B cell (primary cell): ENCODE data around the gene USP33. TPM values are rescaled to one million over a fixed set of nuclear protein-coding genes. Genes with fewer than 3 reads are reported as not detected.

Experiments used
- ATAC-seq: fragments of 200-7000 bp; cut with Tn5 transposase; one replicate; pipeline ENCODE4 v1.10.0; 2021; ENCODE audit warnings: low read depth, mild to moderate bottlenecking, moderate number of reproducible peaks, moderate library complexity
- CTCF ChIA-PET: fragments of 350-600 bp; sonication (Branson Sonifier 250); formaldehyde crosslinking; loops from one replicate; lab custom pipeline; 2021; ENCODE audit warnings: antibody characterized with exemption, inconsistent platforms; lab: Charles Lee
- POLR2A ChIA-PET: fragments of 350-600 bp; sonication (Branson Sonifier 250); formaldehyde crosslinking; loops from one replicate; lab custom pipeline; 2021; ENCODE audit warnings: antibody characterized with exemption; lab: Charles Lee
- DNase-seq: peaks from one replicate; pipeline ENCODE4 v3.0.0; 2013
- H2AFZ ChIP-seq: 2 replicates; pipeline ENCODE4 v1.6.1; 2012; ENCODE audit warnings: mild to moderate bottlenecking, low read depth, low read length; ENCODE audit not compliant: insufficient read depth, poor library complexity, severe bottlenecking
- H3K27ac ChIP-seq, 2 donors: 1 replicate in 1 of 2; 2 replicates in 1 of 2; pipeline ENCODE4 v1.5.1; 2012 to 2013; ENCODE audit warnings: low read length in 2 of 2, mild to moderate bottlenecking in 2 of 2, moderate library complexity in 1 of 2
- H3K27me3 ChIP-seq, 4 experiments: fragments of 200-600 bp in 1 of 4; sonication (generic) in 1 of 4; replicated peaks in 1 of 4; 1 replicate in 2 of 4; 2 replicates in 2 of 4; pipeline versions ENCODE4 v1.6.1 to v1.7.0; 2013 to 2016; ENCODE audit warnings: low read length in 3 of 4, mild to moderate bottlenecking in 2 of 4, mixed read lengths in 1 of 4, moderate library complexity in 1 of 4; ENCODE audit not compliant: insufficient read depth in 4 of 4, control insufficient read depth in 3 of 4; ENCODE audit errors: control extremely low read depth in 1 of 4
- H3K36me3 ChIP-seq, 2 experiments: replicated peaks in 1 of 2; 1 replicate in 1 of 2; 2 replicates in 1 of 2; pipeline versions ENCODE4 v1.6.1 to v1.7.1; 2013; ENCODE audit warnings: low read length in 1 of 2; ENCODE audit not compliant: insufficient read depth in 2 of 2, control insufficient read depth in 1 of 2; ENCODE audit errors: control extremely low read depth in 1 of 2, extremely low read depth in 1 of 2
- H3K4me1 ChIP-seq, 2 donors: fragments of 200-600 bp in 1 of 2; sonication (generic) in 1 of 2; 1 replicate in 1 of 2; 2 replicates in 1 of 2; pipeline versions ENCODE4 v1.5.1 to v1.6.1; 2013 to 2017; ENCODE audit warnings: low read length in 2 of 2; ENCODE audit not compliant: control insufficient read depth in 2 of 2, insufficient read depth in 2 of 2
- H3K4me2 ChIP-seq: replicated peaks from 2 replicates; pipeline ENCODE3; 2012; ENCODE audit warnings: mild to moderate bottlenecking, low read depth, low read length; ENCODE audit not compliant: poor library complexity, severe bottlenecking
- H3K4me3 ChIP-seq, 5 experiments: fragments of 200-600 bp in 1 of 5; sonication (generic) in 1 of 5; 1 replicate in 3 of 5; 2 replicates in 2 of 5; pipeline versions ENCODE4 v1.5.1 to v1.7.0; 2011 to 2016; ENCODE audit warnings: low read length in 4 of 5, mild to moderate bottlenecking in 4 of 5, low read depth in 2 of 5, control low read depth in 1 of 5, moderate library complexity in 1 of 5; ENCODE audit not compliant: insufficient read depth in 1 of 5; ENCODE audit errors: control extremely low read depth in 1 of 5, extremely low read depth in 1 of 5
- H3K79me2 ChIP-seq: fragments of 200-600 bp; sonication (generic); one replicate; pipeline ENCODE4 v1.6.0; 2016; ENCODE audit warnings: low read length; ENCODE audit not compliant: control insufficient read depth, insufficient read depth
- H3K9ac ChIP-seq: fragments of 200-600 bp; sonication (generic); 2 replicates; pipeline ENCODE4 v1.6.1; 2017; ENCODE audit warnings: mild to moderate bottlenecking, low read length, moderate library complexity
- H3K9me3 ChIP-seq, 3 donors: one replicate each; pipeline versions ENCODE4 v1.6.1 to v1.7.1; 2013; ENCODE audit warnings: low read length in 2 of 3; ENCODE audit not compliant: control insufficient read depth in 2 of 3, insufficient read depth in 1 of 3; ENCODE audit errors: control extremely low read depth in 1 of 3
- H4K20me1 ChIP-seq: 2 replicates; pipeline ENCODE4 v1.6.0; 2012; ENCODE audit warnings: mild to moderate bottlenecking, low read length; ENCODE audit not compliant: insufficient read depth, control insufficient read depth, poor library complexity, severe bottlenecking
- H3K27ac Mint-ChIP-seq: one replicate; pipeline ENCODE4 v1.8.0; 2021; ENCODE audit warnings: mixed read lengths
- H3K27me3 Mint-ChIP-seq: one replicate; pipeline ENCODE4 v1.8.0; 2021; ENCODE audit warnings: mixed read lengths
- H3K4me1 Mint-ChIP-seq: one replicate; pipeline ENCODE4 v1.8.0; 2021; ENCODE audit warnings: mixed read lengths
- H3K4me3 Mint-ChIP-seq: one replicate; pipeline ENCODE4 v1.8.0; 2021; ENCODE audit warnings: mixed read lengths
- H3K9me3 Mint-ChIP-seq: one replicate; pipeline ENCODE4 v1.8.0; 2022; ENCODE audit warnings: mixed read lengths; ENCODE audit not compliant: insufficient read depth
- EZH2 ChIP-seq: IDR thresholded peaks from 2 replicates; pipeline ENCODE4 v1.6.1; 2012; ENCODE audit warnings: borderline replicate concordance, low read depth, mild to moderate bottlenecking, moderate library complexity, low read length; ENCODE audit not compliant: insufficient read depth, poor library complexity, severe bottlenecking
- WGBS: methylation state at CpG from one replicate; pipeline ENCODE4 v1.1.5; 2013; ENCODE audit warnings: missing lambda C conversion rate; ENCODE audit not compliant: insufficient coverage; 5-methylcytosine and 5-hydroxymethylcytosine counted together
- intact Hi-C: fragments of 100-400 bp; cut with micrococcal nuclease; formaldehyde crosslinking; loops from one replicate; pipeline ENCODE4 v1.10.0; 2022
- polyA plus RNA-seq: library from polyadenylated mRNA; depleted of rRNA; stranded (reverse); fragments of >200 nt; gene quantifications from 2 replicates; pipeline ENCODE4 v1.2.3, GENCODE V29; 2012
- total RNA-seq, 2 donors: library from RNA; stranded (reverse); fragments of 120-200 nt in 1 of 2; gene quantifications; 1 replicate in 1 of 2; 2 replicates in 1 of 2; pipeline versions ENCODE4 v1.2.3 to v1.2.4, GENCODE V29; 2013 to 2022
- TF ChIP-seq, protein P1 (sequence below): fragments of 200-600 bp; IDR thresholded peaks from one replicate; pipeline ENCODE4 v1.8.0; 2022; ENCODE audit warnings: antibody characterized with exemption, mild to moderate bottlenecking

The USP33 gene
- total and polyA plus RNA-seq, 2 donors (not counting 1 experiment from before 2014, with no cell fraction given), result 24.8 to 83.4 TPM

DNA sequence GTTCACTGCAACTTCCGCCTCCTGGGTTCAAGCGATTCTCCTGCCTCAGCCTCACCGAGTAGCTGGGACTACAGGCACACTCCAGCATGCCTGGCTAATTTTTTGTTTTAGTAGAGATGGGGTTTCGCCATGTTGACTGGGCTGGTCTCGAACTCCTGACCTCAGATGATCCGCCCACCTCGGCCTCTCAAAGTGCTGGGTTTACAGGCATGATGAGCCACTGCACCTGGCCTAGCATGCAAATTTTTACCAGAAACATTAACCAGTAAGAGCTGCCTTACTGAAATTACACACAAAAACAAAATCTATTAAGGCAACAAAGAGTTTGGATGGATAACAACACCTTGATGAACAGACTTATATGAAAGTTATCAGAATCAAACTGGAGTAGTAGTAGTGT lies 89.3 kb downstream of the USP33 start:
- H3K27ac Mint-ChIP-seq, result no peak overlapping the region
- peaks cover 78% of the 10 kb centered on the region for H4K20me1 ChIP-seq
- no peaks in the 10 kb centered on the region for H3K36me3 ChIP-seq
- H3K4me1 ChIP-seq, result no peaks in the 10 kb centered on the region
- no peak overlapping the region for H3K9ac ChIP-seq
- ATAC-seq (no peak), DNase-seq (no peak)
- WGBS, result 98% methylated on average over 6 of the region's 7 CpGs
- no peak overlapping the region for H3K4me3 ChIP-seq
- ChIA-PET CTCF (no interaction called here), POLR2A (no interaction called here)
- H3K4me1 Mint-ChIP-seq, result peaks cover 42% of the 10 kb centered on the region
- intact Hi-C loops, result no loop called here
- H3K9me3 ChIP-seq, result no peaks in the 10 kb centered on the region
- H3K79me2 ChIP-seq, result peaks cover 99% of the 10 kb centered on the region
- no peaks in the 10 kb centered on the region for H3K27me3 Mint-ChIP-seq
- H3K27me3 ChIP-seq, result no peaks in the 10 kb centered on the region
- no peak overlapping the region for H3K4me3 Mint-ChIP-seq
- TF ChIP-seq, protein P1, sequence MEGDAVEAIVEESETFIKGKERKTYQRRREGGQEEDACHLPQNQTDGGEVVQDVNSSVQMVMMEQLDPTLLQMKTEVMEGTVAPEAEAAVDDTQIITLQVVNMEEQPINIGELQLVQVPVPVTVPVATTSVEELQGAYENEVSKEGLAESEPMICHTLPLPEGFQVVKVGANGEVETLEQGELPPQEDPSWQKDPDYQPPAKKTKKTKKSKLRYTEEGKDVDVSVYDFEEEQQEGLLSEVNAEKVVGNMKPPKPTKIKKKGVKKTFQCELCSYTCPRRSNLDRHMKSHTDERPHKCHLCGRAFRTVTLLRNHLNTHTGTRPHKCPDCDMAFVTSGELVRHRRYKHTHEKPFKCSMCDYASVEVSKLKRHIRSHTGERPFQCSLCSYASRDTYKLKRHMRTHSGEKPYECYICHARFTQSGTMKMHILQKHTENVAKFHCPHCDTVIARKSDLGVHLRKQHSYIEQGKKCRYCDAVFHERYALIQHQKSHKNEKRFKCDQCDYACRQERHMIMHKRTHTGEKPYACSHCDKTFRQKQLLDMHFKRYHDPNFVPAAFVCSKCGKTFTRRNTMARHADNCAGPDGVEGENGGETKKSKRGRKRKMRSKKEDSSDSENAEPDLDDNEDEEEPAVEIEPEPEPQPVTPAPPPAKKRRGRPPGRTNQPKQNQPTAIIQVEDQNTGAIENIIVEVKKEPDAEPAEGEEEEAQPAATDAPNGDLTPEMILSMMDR, result no peak
- TF ChIP-seq EZH2, result no peak
- no peaks in the 10 kb centered on the region for H3K9me3 Mint-ChIP-seq
- no peak overlapping the region for H3K27ac ChIP-seq
- H2AFZ ChIP-seq, result no peak overlapping the region
- no peak overlapping the region for H3K4me2 ChIP-seq

GRCh38 chr1:77668924-77669449 lies 90.7 kb downstream of the USP33 start:
- Histone ChIP-seq H3K79me2 (peaks cover 99% of the 10 kb centered on the region), H3K9me3 (no peaks in the 10 kb centered on the region), H2AFZ (no peak overlapping the region), H3K4me1 (no peaks in the 10 kb centered on the region), H3K36me3 (no peaks in the 10 kb centered on the region), H3K27me3 (no peaks in the 10 kb centered on the region), H3K27ac (no peak overlapping the region), H4K20me1 (peaks cover 82% of the 10 kb centered on the region), H3K4me3 (no peak overlapping the region), H3K9ac (no peak overlapping the region), H3K4me2 (no peak overlapping the region)
- no peak for ATAC-seq
- ChIA-PET CTCF (interaction anchor here (0.7 to 1.0 kb wide), 2 partner anchors 22 to 45 kb away, joined by 3 to 5 read pairs; no protein-coding TSS in a partner anchor), POLR2A (no interaction called here)
- TF ChIP-seq, protein P1, result no peak
- TF ChIP-seq EZH2, result no peak
- Mint-ChIP-seq H3K9me3 (no peaks in the 10 kb centered on the region), H3K4me3 (no peak overlapping the region), H3K27me3 (no peaks in the 10 kb centered on the region), H3K27ac (no peak overlapping the region), H3K4me1 (peaks cover 44% of the 10 kb centered on the region)
- WGBS, result no CpG with 5 or more reads among the region's 1 CpG
- DNase-seq, result no peak
- intact Hi-C loops, result no loop called here
